ENCODE data around the gene ASF1B. TPM values are rescaled to one million over a fixed set of nuclear protein-coding genes. Genes with fewer than 3 reads are reported as not detected.
"Not testable (repeated sequence)": the region's sequence is repeated elsewhere in the genome, so short reads cannot be mapped to it uniquely, and the experiment has no call there.

Gene ASF1B
- 100 to 1,000 TPM; 117 to 124 TPM for total RNA-seq

DNA sequence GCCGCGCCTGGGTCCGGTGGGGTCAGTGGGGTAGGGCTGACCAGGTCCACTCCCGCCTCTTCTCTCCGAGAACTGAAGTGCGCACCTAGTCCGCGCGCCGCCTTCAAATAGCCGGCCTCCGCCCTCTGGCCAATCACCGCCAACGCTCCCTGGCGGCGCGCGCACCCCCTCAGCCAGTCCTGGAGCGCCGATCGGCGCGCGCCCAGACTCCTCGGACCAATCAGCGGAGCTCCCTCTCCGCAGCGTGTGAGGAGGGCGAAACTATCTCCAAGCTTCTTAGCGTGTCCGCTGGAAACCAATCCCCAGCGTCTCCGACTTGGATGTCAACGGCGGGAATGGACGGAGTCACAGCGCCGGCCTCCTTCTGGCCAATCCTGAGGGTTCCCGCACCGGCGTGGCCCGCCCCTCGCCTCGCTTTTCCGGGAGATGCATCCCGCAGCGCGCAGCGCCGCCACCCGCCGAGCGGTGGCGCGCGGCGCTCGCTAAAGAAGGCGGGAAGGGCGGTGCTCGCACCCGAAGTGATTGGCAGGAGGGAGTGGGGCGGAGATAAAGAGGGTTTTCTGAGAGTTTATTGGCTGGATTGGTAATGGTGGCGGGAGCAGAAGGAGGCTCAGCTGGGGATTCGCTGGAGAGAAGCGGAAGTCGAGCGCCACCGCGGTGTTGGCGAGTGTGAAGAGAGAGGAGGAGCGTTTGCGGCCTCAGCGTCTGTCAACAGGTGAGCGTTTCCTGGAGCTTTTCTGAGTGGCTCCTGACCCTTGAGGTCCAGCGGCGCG lies at the start of gene ASF1B:
TSS of gene ASF1B (minus strand) at position 81 of the 773 bp plus-strand sequence. CDS start 133 bp downstream, outside the sequence.
- ATAC-seq, result peak; percentile 88
- Mint-ChIP-seq H3K36me3 (peaks cover 25% of the 10 kb centered on the region), H3K27ac (peak within 1 kb of the TSS; percentile 94), H3K4me1 (peaks cover 34% of the 10 kb centered on the region), H3K9me3 (ENCODE audit: low read depth) (no peaks in the 10 kb centered on the region), H3K4me3 (peak within 1 kb of the TSS; percentile 88), H3K27me3 (no peaks in the 10 kb centered on the region)
- CTCF ChIA-PET, result interaction anchor here (0.5 to 4.0 kb wide), 94 partner anchors 9 to 554 kb away, joined by 3 to 59 read pairs (median 5); partner anchors contain the start of genes ADGRE5, DNAJB1, GIPC1 and IL27RA
- peak; percentile 99 for DNase-seq

DNA sequence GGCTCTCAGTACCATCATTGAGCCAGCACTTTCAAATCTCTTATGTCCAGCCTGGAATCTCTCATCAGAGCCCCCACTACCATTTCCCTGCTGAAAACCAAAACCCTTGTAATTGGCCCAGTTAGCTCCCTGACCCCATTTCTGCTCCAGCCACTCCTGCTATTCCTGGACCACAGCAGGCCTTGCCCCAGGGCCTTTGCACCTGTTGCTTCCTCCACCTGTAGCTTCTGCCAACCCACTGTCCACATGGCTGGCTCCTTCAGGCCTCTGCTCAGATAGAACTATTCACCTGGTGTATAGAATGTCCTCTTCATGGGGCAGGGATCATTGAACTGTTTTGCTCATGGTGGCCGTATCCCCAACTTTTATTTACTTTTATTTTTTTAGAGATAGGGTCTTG lies 49.3 kb upstream of the ASF1B start:
- H3K9me3 Mint-ChIP-seq (ENCODE audit: low read depth), result not testable (repeated sequence)

DNA sequence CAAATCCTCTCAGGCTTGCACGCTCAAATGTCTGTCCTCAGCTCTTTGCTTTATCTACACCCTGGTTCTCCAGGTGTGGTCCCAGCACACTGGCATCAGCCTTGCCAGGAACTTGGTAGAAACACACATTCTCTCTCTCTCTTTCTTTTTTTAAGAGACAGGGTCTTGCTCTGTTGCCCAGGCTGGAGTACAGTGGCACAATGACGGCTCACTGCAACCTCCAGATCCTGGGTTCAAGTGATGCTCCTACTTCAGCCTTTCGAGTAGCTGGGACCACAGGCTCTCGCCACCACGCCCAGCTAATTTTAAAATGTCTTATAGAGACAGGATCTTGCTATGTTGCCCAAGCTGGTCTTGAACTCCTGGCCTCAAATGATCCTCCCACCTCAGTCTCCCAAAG lies 48.8 kb upstream of the ASF1B start:
- CTCF ChIA-PET, result interaction anchor here (1.5 kb wide), 1 partner anchor 15 kb away, joined by 3 read pairs; no protein-coding TSS in a partner anchor
- no peak for ATAC-seq
- no peaks in the 10 kb centered on the region for H3K4me1 Mint-ChIP-seq
- H3K36me3 Mint-ChIP-seq, result no peaks in the 10 kb centered on the region
- H3K9me3 Mint-ChIP-seq (ENCODE audit: low read depth), result no peaks in the 10 kb centered on the region
- H3K27me3 Mint-ChIP-seq, result no peaks in the 10 kb centered on the region
- no peak overlapping the region for H3K4me3 Mint-ChIP-seq
- no peak for DNase-seq
- no peak overlapping the region for H3K27ac Mint-ChIP-seq

More for the DNA sequence above, 49.3 kb upstream of the ASF1B start:
- ATAC-seq, H3K4me1 Mint-ChIP-seq, H3K27ac Mint-ChIP-seq, H3K27me3 Mint-ChIP-seq, H3K36me3 Mint-ChIP-seq, DNase-seq, CTCF ChIA-PET, H3K4me3 Mint-ChIP-seq: not testable (repeated sequence)

- Mint-ChIP-seq H3K4me3 (no peak overlapping the region), H3K36me3 (no peaks in the 10 kb centered on the region), H3K4me1 (no peaks in the 10 kb centered on the region), H3K27ac (no peak overlapping the region), H3K9me3 (ENCODE audit: low read depth) (no peaks in the 10 kb centered on the region), H3K27me3 (no peaks in the 10 kb centered on the region)
- DNase-seq (no peak), ATAC-seq (no peak)
- CTCF ChIA-PET, result interaction anchor here (0.6 to 1.5 kb wide), 3 partner anchors 17 to 880 kb away, joined by 3 to 4 read pairs (median 3); no protein-coding TSS in a partner anchor
Measured at GRCh38 chr19:14183741-14184350, 47.5 kb upstream of the ASF1B start.

- H3K4me1 Mint-ChIP-seq, result no peaks in the 10 kb centered on the region
- no peak overlapping the region for H3K27ac Mint-ChIP-seq
- H3K27me3 Mint-ChIP-seq, result no peaks in the 10 kb centered on the region
- H3K36me3 Mint-ChIP-seq, result no peaks in the 10 kb centered on the region
- DNase-seq, result no peak
- ATAC-seq, result no peak
- H3K9me3 Mint-ChIP-seq (ENCODE audit: low read depth), result no peaks in the 10 kb centered on the region
- CTCF ChIA-PET, result no interaction called here
- no peak overlapping the region for H3K4me3 Mint-ChIP-seq
Measured at GRCh38 chr19:14182476-14182875, 46.1 kb upstream of the ASF1B start.

DNA sequence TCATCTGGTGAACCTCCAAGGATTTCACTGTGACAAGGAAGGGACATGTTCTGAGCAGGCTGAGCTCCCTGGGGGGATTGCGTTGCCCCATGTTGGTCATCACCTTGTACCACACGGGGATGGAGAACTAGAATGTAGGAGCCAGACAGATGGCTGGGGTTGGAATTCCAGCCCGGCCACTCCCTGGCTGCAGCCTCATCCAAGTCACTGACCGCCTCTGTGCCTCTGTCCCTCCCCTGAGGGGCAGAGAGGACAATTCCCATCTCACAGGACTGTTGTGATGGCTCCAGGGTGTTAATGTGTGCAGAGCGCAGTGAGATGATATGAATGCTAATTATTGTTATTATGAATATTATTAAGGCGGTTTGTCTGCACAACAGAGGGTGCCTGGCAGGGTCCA lies 45.5 kb upstream of the ASF1B start:
- Mint-ChIP-seq H3K9me3 (ENCODE audit: low read depth) (no peaks in the 10 kb centered on the region), H3K27me3 (no peaks in the 10 kb centered on the region), H3K4me3 (no peak overlapping the region), H3K36me3 (no peaks in the 10 kb centered on the region), H3K4me1 (no peaks in the 10 kb centered on the region), H3K27ac (no peak overlapping the region)
- ATAC-seq (no peak), DNase-seq (no peak)
- CTCF ChIA-PET, result no interaction called here

DNA sequence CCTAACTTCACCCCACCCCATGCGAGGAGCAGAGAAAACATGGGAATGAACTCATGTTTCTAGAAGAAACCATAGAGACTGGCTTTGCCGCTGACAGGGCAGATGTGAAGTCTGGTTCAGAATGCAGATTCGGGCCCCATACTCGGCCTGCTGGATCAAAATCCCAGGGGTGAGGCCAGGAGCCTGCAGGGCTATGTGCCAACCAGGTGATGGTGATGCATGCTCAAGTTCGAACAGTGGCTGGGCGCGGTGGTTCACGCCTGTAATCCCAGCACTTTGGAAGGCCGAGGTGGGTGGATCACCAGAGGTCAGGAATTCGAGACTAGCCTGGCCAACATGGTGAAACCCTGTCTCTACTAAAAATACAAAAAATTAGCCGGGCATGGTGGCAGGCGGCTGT lies 44.8 kb upstream of the ASF1B start:
- DNase-seq; H3K36me3 Mint-ChIP-seq; H3K27ac Mint-ChIP-seq; H3K9me3 Mint-ChIP-seq (ENCODE audit: low read depth); ATAC-seq; H3K27me3 Mint-ChIP-seq; H3K4me3 Mint-ChIP-seq; H3K4me1 Mint-ChIP-seq; CTCF ChIA-PET: not testable (repeated sequence)

DNA sequence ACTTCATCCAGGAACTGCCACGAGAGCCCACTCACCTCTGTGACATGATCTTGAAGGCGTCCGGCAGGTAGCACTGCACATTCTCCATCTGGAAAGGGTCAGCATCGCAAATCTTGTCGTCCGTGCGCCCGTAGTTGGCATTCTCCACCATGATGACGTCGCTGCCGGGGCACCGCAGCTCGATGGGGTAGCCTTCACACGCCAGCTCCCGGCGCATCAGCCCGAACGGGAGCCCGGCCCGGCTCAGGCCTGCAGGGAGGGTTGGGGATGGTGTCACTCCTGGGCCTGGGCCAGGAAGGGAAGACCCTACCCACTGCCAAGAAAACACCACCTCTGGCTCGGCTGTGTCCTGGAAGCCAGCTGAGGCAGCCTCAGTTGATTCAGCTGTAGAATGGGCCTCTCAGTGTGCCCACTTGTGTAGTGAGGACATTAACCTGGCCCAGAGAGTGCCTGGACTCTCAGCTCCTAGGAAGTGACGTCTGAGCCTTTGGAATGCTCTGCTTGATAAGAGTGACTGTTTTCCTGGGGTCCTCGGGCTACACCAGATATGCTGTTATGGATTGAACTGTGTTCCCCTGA lies 41.2 kb upstream of the ASF1B start:
- CTCF ChIA-PET, result no interaction called here
- Mint-ChIP-seq H3K4me1 (peaks cover 3% of the 10 kb centered on the region), H3K27ac (no peak overlapping the region), H3K27me3 (no peaks in the 10 kb centered on the region), H3K9me3 (ENCODE audit: low read depth) (no peaks in the 10 kb centered on the region), H3K36me3 (peaks cover 3% of the 10 kb centered on the region), H3K4me3 (no peak overlapping the region)
- DNase-seq (no peak), ATAC-seq (no peak)

GRCh38 chr19:14175351-14175792 lies 39.0 kb upstream of the ASF1B start:
- ATAC-seq, result no peak
- no peak overlapping the region for H3K27ac Mint-ChIP-seq
- CTCF ChIA-PET, result interaction anchor here (0.8 to 1.0 kb wide), 2 partner anchors 173 to 307 kb away, joined by 3 read pairs; no protein-coding TSS in a partner anchor

DNA sequence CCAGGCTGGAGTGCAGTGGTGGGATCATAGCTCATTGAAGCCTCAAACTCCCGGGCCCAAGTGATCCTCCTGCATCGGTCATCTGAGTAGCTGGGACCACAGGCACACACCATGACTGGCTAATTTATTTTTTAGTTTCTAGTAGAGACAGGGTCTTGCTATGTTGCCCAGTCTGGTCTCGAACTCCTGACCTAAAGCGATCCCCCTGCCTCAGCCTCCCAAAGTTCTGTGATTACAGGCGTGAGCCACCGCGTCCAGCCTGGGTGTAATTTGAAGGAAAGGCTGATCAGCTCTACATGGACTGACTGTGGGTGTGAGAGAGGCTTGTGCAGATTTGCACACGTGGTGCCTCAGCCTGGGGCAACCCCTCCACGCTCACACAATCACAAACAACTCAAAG lies 38.5 kb upstream of the ASF1B start:
- Mint-ChIP-seq H3K9me3 (ENCODE audit: low read depth) (no peaks in the 10 kb centered on the region), H3K4me1 (peaks cover 3% of the 10 kb centered on the region), H3K4me3 (no peak overlapping the region), H3K36me3 (peaks cover 3% of the 10 kb centered on the region), H3K27ac (no peak overlapping the region), H3K27me3 (no peaks in the 10 kb centered on the region)
- DNase-seq (no peak), ATAC-seq (no peak)
- CTCF ChIA-PET, result interaction anchor here (0.8 to 1.0 kb wide), 2 partner anchors 173 to 307 kb away, joined by 3 read pairs; no protein-coding TSS in a partner anchor

More at GRCh38 chr19:14175351-14175792, 39.0 kb upstream of the ASF1B start:
- Mint-ChIP-seq H3K4me3 (no peak overlapping the region), H3K9me3 (ENCODE audit: low read depth) (no peaks in the 10 kb centered on the region), H3K36me3 (peaks cover 3% of the 10 kb centered on the region), H3K4me1 (peaks cover 3% of the 10 kb centered on the region), H3K27me3 (no peaks in the 10 kb centered on the region)
- DNase-seq, result no peak

- no peak for ATAC-seq
- Mint-ChIP-seq H3K27me3 (no peaks in the 10 kb centered on the region), H3K36me3 (no peaks in the 10 kb centered on the region), H3K9me3 (ENCODE audit: low read depth) (no peaks in the 10 kb centered on the region), H3K4me1 (peaks cover 22% of the 10 kb centered on the region), H3K4me3 (no peak overlapping the region), H3K27ac (no peak overlapping the region)
- CTCF ChIA-PET, result no interaction called here
- DNase-seq, result no peak
Measured at GRCh38 chr19:14168993-14169392, 32.6 kb upstream of the ASF1B start.

- CTCF ChIA-PET, result interaction anchor here (1.0 to 2.9 kb wide), 4 partner anchors 20 to 180 kb away, joined by 3 to 14 read pairs (median 4); partner anchors contain the start of gene ASF1B
- Mint-ChIP-seq H3K4me3 (no peak overlapping the region), H3K27ac (no peak overlapping the region), H3K36me3 (no peaks in the 10 kb centered on the region), H3K9me3 (ENCODE audit: low read depth) (no peaks in the 10 kb centered on the region), H3K4me1 (peaks cover 22% of the 10 kb centered on the region), H3K27me3 (no peaks in the 10 kb centered on the region)
- ATAC-seq (no peak), DNase-seq (no peak)
Measured at GRCh38 chr19:14168259-14168972, 32.0 kb upstream of the ASF1B start.

- Mint-ChIP-seq H3K27me3 (no peaks in the 10 kb centered on the region), H3K9me3 (ENCODE audit: low read depth) (no peaks in the 10 kb centered on the region), H3K4me1 (peaks cover 22% of the 10 kb centered on the region), H3K4me3 (peak overlapping the region; percentile 72), H3K27ac (no peak overlapping the region), H3K36me3 (no peaks in the 10 kb centered on the region)
- CTCF ChIA-PET, result interaction anchor here (1.0 to 2.9 kb wide), 4 partner anchors 19 to 181 kb away, joined by 3 to 14 read pairs (median 4); partner anchors contain the start of gene ASF1B
- ATAC-seq (peak; percentile 56), DNase-seq (no peak)
Measured at GRCh38 chr19:14167576-14168138, 31.3 kb upstream of the ASF1B start.
